HepG2 (cell line): ENCODE results near the gene AMN. TPM values are rescaled to one million over a fixed set of nuclear protein-coding genes. Genes with fewer than 3 reads are reported as not detected.

Experiments
- ATAC-seq: fragments of 200-7000 bp; cut with Tn5 transposase; 3 replicates; pipeline ENCODE4 v1.9.1; 2020; ENCODE audit warnings: mild to moderate bottlenecking, moderate library complexity
- BruUV-seq: library from RNA; stranded (reverse); fragments of 400-500 nt; replicated peaks from 2 replicates; lab custom pipeline; 2021; lab: Mats Ljungman, UMichigan
- CTCF ChIA-PET: fragments of 300-600 bp; formaldehyde crosslinking; extraction: SDS; loops from one replicate; lab custom pipeline; 2021; ENCODE audit warnings: low total read pairs, inconsistent platforms, low intra/inter-chr PET ratio; lab: Yijun Ruan, JAX
- POLR2A ChIA-PET: fragments of 350-600 bp; sonication (Branson Sonifier 250); formaldehyde crosslinking; loops from one replicate; lab custom pipeline; 2020; ENCODE audit warnings: antibody characterized with exemption, inconsistent platforms; lab: Yijun Ruan, JAX
- DNase-seq: peaks from one replicate; pipeline ENCODE4 v3.0.0-alpha.2; 2015; ENCODE audit warnings: low spot score
- FAIRE-seq: peaks from 3 replicates; lab custom pipeline; 2011; peaks lifted over from hg19 to GRCh38; lab: Jason Lieb, UNC
- H2AFZ ChIP-seq: one replicate; pipeline ENCODE4 v1.6.1; 2011; ENCODE audit warnings: low read length, inconsistent platforms
- H3K27ac ChIP-seq: fragments of 300-600 bp; 3 replicates; pipeline ENCODE4 v1.8.0; 2011; ENCODE audit warnings: mixed run types, mild to moderate bottlenecking, mixed read lengths, low read length, inconsistent platforms; ENCODE audit not compliant: insufficient read depth; ENCODE audit errors: extremely low read length
- H3K27me3 ChIP-seq, 2 experiments: fragments of 200-600 bp in 1 of 2; 2 replicates in 1 of 2; 3 replicates in 1 of 2; pipeline versions ENCODE4 v1.6.0 to v1.8.0; 2011; ENCODE audit warnings: low read length in 2 of 2, mild to moderate bottlenecking in 2 of 2, moderate library complexity in 2 of 2, inconsistent platforms in 1 of 2; ENCODE audit not compliant: insufficient read depth in 2 of 2, control insufficient read depth in 1 of 2
- H3K36me3 ChIP-seq, 2 experiments: fragments of 200-600 bp in 1 of 2; replicated peaks in 1 of 2; 2 replicates in 1 of 2; 3 replicates in 1 of 2; pipeline versions ENCODE4 v1.5.1 to v1.8.0; 2011; ENCODE audit warnings: low read length in 2 of 2, inconsistent platforms in 1 of 2; ENCODE audit not compliant: insufficient read depth in 2 of 2, control insufficient read depth in 1 of 2
- H3K4me1 ChIP-seq: 2 replicates; pipeline ENCODE4 v1.5.1; 2012; ENCODE audit warnings: low read length, inconsistent platforms; ENCODE audit not compliant: insufficient read depth
- H3K4me2 ChIP-seq: 2 replicates; pipeline ENCODE4 v1.6.0; 2011; ENCODE audit warnings: low read depth, low read length, inconsistent platforms
- H3K4me3 ChIP-seq, 3 experiments: fragments of 200-600 bp in 1 of 3; sonication (generic), shearing (Covaris generic) in 1 of 3; replicated peaks in 1 of 3; 2 replicates each; pipeline ENCODE4 v1.5.1; 2011 to 2016; ENCODE audit warnings: low read length in 3 of 3, inconsistent platforms in 2 of 3, low read depth in 2 of 3, mild to moderate bottlenecking in 2 of 3, control low read depth in 1 of 3, mixed read lengths in 1 of 3; ENCODE audit not compliant: insufficient read depth in 1 of 3
- H3K79me2 ChIP-seq: one replicate; pipeline ENCODE4 v1.6.1; 2011; ENCODE audit warnings: low read length, inconsistent platforms; ENCODE audit not compliant: insufficient read depth
- H3K9ac ChIP-seq: 2 replicates; pipeline ENCODE4 v1.6.0; 2011; ENCODE audit warnings: mild to moderate bottlenecking, low read depth, low read length, inconsistent platforms; ENCODE audit not compliant: insufficient read depth
- H3K9me3 ChIP-seq: 2 replicates; pipeline ENCODE4 v1.5.1; 2012; ENCODE audit warnings: mild to moderate bottlenecking, low read length
- H4K20me1 ChIP-seq: 2 replicates; pipeline ENCODE4 v1.6.0; 2011; ENCODE audit warnings: inconsistent platforms, mild to moderate bottlenecking, low read length, moderate library complexity; ENCODE audit not compliant: insufficient read depth
- CBX5 ChIP-seq: sonication (generic); formaldehyde crosslinking; IDR thresholded peaks from 2 replicates; pipeline ENCODE4 v1.4.0; 2020; ENCODE audit warnings: missing genetic modification reagents, borderline replicate concordance
- CCAR2 ChIP-seq: fragments of 200-400 bp; formaldehyde crosslinking; optimal IDR thresholded peaks from 2 replicates; pipeline ENCODE3; 2018; ENCODE audit warnings: low read depth, mild to moderate bottlenecking, low read length, moderate library complexity
- GLI4 ChIP-seq: sonication (generic); formaldehyde crosslinking; IDR thresholded peaks from 2 replicates; pipeline ENCODE4 v1.5.1; 2020; ENCODE audit warnings: missing genetic modification reagents, mild to moderate bottlenecking, moderate library complexity, borderline replicate concordance
- MATR3 ChIP-seq: sonication (generic); formaldehyde crosslinking; IDR thresholded peaks from 2 replicates; pipeline ENCODE4 v1.4.0; 2020; ENCODE audit warnings: missing genetic modification reagents
- NFRKB ChIP-seq: fragments of 450-650 bp; IDR thresholded peaks from 2 replicates; pipeline ENCODE4 v1.6.1; 2017
- PATZ1 ChIP-seq: sonication (generic); formaldehyde crosslinking; IDR thresholded peaks from 2 replicates; pipeline ENCODE4 v1.4.0; 2020; ENCODE audit warnings: missing genetic modification reagents
- RFXANK ChIP-seq: IDR thresholded peaks from 2 replicates; pipeline ENCODE4 v1.6.1; 2016
- ZBTB8A ChIP-seq: sonication (generic); formaldehyde crosslinking; IDR thresholded peaks from 2 replicates; pipeline ENCODE4 v1.4.0; 2020; ENCODE audit warnings: mild to moderate bottlenecking, low read depth, missing genetic modification reagents, borderline replicate concordance
- ZNF256 ChIP-seq: sonication (generic); formaldehyde crosslinking; conservative IDR thresholded peaks from 2 replicates; pipeline ENCODE4 v1.4.0; 2020; ENCODE audit warnings: missing genetic modification reagents
- ZNF496 ChIP-seq: sonication (generic); formaldehyde crosslinking; IDR thresholded peaks from 2 replicates; pipeline ENCODE4 v1.8.1; 2023; ENCODE audit warnings: mild to moderate bottlenecking, moderate library complexity, missing genetic modification reagents; ENCODE audit not compliant: insufficient replicate concordance
- ZNF512 ChIP-seq: sonication (generic); formaldehyde crosslinking; IDR thresholded peaks from 2 replicates; pipeline ENCODE4 v1.4.0; 2020; ENCODE audit warnings: mild to moderate bottlenecking, missing genetic modification reagents
- ZNF660 ChIP-seq: sonication (generic); formaldehyde crosslinking; IDR thresholded peaks from 2 replicates; pipeline ENCODE4 v1.5.1; 2020; ENCODE audit warnings: mild to moderate bottlenecking, low read depth, missing genetic modification reagents, borderline replicate concordance
- ZNF749 ChIP-seq: sonication (generic); formaldehyde crosslinking; IDR thresholded peaks from 2 replicates; pipeline ENCODE4 v1.8.0; 2022; ENCODE audit warnings: mild to moderate bottlenecking, missing genetic modification reagents, moderate library complexity, borderline replicate concordance
- ZSCAN29 ChIP-seq: sonication (generic); formaldehyde crosslinking; conservative IDR thresholded peaks from 2 replicates; pipeline ENCODE4 v1.4.0; 2020; ENCODE audit warnings: mild to moderate bottlenecking, missing genetic modification reagents
- WGBS: methylation state at CpG from one replicate; pipeline ENCODE4 v1.1.6; 2017; ENCODE audit warnings: low lambda C conversion rate; 5-methylcytosine and 5-hydroxymethylcytosine counted together
- in situ Hi-C: cut with HindIII; loops from 2 replicates; pipeline ENCODE4 v1.10.0; 2017; ENCODE audit warnings: low pct_unique_long_range_greater_than_20kb; ENCODE audit not compliant: extremely low pct_ligation_motif_present
- intact Hi-C: fragments of 100-400 bp; cut with micrococcal nuclease; formaldehyde crosslinking; loops from one replicate; pipeline ENCODE4 v1.10.0; 2022; ENCODE audit not compliant: unreplicated experiment
- polyA plus RNA-seq, 8 experiments: library from polyadenylated mRNA; depleted of rRNA in 3 of 8; stranded (reverse) in 7 of 8; unstranded in 1 of 8; fragments of >200 nt; fragmentation: Illumina TruSeq in 4 of 8; extraction: Trizol in 4 of 8; gene quantifications; 2 replicates each; pipeline versions ENCODE4 v1.2.1 to v1.2.3, GENCODE V29; 2011 to 2016; ENCODE audit warnings: low read depth in 4 of 8, missing spikeins in 1 of 8, mixed read lengths in 1 of 8; ENCODE audit not compliant: insufficient read depth in 1 of 8
- total RNA-seq, 5 experiments: library from RNA; depleted of rRNA; stranded (reverse); fragments of >200 nt; fragmentation: Illumina TruSeq; extraction: Trizol; gene quantifications; 2 replicates each; pipeline ENCODE4 v1.2.3, GENCODE V29; 2016; ENCODE audit warnings: low read depth in 1 of 5

AMN gene
- total and polyA plus RNA-seq, 2 of the 13 experiments (the other 11 are each of a cell fraction or from before 2014, with no cell fraction given) = 9.8 to 33.1 TPM

- no TSS peak for BruUV-seq
- Histone ChIP-seq H3K79me2 (no peaks in the 10 kb centered on the region), H3K9ac (no peak overlapping the region), H3K4me3 (no peak overlapping the region), H3K9me3 (no peaks in the 10 kb centered on the region), H3K27me3 (no peaks in the 10 kb centered on the region), H4K20me1 (no peaks in the 10 kb centered on the region), H2AFZ (no peak overlapping the region), H3K27ac (no peak overlapping the region), H3K4me2 (no peak overlapping the region), H3K36me3 (peaks cover 31 to 74% of the 10 kb centered on the region in 2 experiments; a peak in 4 of 5 replicates), H3K4me1 (no peaks in the 10 kb centered on the region)
- intact Hi-C loops (no loop called here), in situ Hi-C loops (no loop called here)
- 93% methylated on average over 25 of the region's 25 CpGs for WGBS
- no peak for FAIRE-seq
- DNase-seq = no peak
- TF ChIP-seq CBX5 (CRISPR knock-in tag) (no peak), ZNF496 (CRISPR knock-in tag) (no peak), NFRKB (no peak), MATR3 (no peak), RFXANK (CRISPR knock-in tag) (no peak), ZBTB8A (no peak), PATZ1 (CRISPR knock-in tag) (no peak), ZSCAN29 (no peak), GLI4 (CRISPR knock-in tag) (no peak), ZNF749 (CRISPR knock-in tag) (no peak), ZNF660 (CRISPR knock-in tag) (no peak), ZNF256 (no peak), CCAR2 (no peak), ZNF512 (no peak)
- no peak for ATAC-seq
- CTCF ChIA-PET = no interaction called here
- POLR2A ChIA-PET = no interaction called here
These were observed 49.6 kb downstream of the AMN start for GRCh38 chr14:102971836-102972606.
